CD14-positive monocyte (primary cell): ENCODE data around the gene MYH7. TPM values are rescaled to one million over a fixed set of nuclear protein-coding genes. Genes with fewer than 3 reads are reported as not detected.

ENCODE experiments used
- DNase-seq, 3 donors: peaks; one replicate each; pipeline ENCODE4 v3.0.0-alpha.2; 2011 to 2022
- H2AFZ ChIP-seq: 2 replicates; pipeline ENCODE4 v1.6.0; 2012; ENCODE audit warnings: mild to moderate bottlenecking, low read depth, low read length, inconsistent platforms; ENCODE audit not compliant: insufficient read depth, poor library complexity, severe bottlenecking
- H3K27ac ChIP-seq, 2 donors: 1 replicate in 1 of 2; 2 replicates in 1 of 2; pipeline ENCODE4 v1.5.1; 2012 to 2013; ENCODE audit warnings: low read length in 2 of 2, control low read depth in 1 of 2, inconsistent platforms in 1 of 2, low read depth in 1 of 2, mild to moderate bottlenecking in 1 of 2
- H3K27me3 ChIP-seq, 2 donors: one replicate each; pipeline versions ENCODE4 v1.6.0 to v1.6.1; 2011 to 2013; ENCODE audit warnings: low read length in 2 of 2; ENCODE audit not compliant: control insufficient read depth in 2 of 2, insufficient read depth in 2 of 2
- H3K36me3 ChIP-seq, 2 donors: replicated peaks in 1 of 2; 1 replicate in 1 of 2; 2 replicates in 1 of 2; pipeline versions ENCODE4 v1.5.1 to v1.6.1; 2012 to 2013; ENCODE audit warnings: low read length in 2 of 2, control low read depth in 1 of 2, inconsistent platforms in 1 of 2, mild to moderate bottlenecking in 1 of 2; ENCODE audit not compliant: insufficient read depth in 2 of 2, control insufficient read depth in 1 of 2
- H3K4me1 ChIP-seq, 2 donors: 1 replicate in 1 of 2; 2 replicates in 1 of 2; pipeline versions ENCODE4 v1.5.1 to v1.6.1; 2012 to 2013; ENCODE audit warnings: low read length in 2 of 2, control low read depth in 1 of 2, inconsistent platforms in 1 of 2, mild to moderate bottlenecking in 1 of 2, moderate library complexity in 1 of 2; ENCODE audit not compliant: insufficient read depth in 2 of 2, control insufficient read depth in 1 of 2
- H3K4me2 ChIP-seq: replicated peaks from 2 replicates; pipeline ENCODE3; 2012; ENCODE audit warnings: low read length, moderate library complexity, mild to moderate bottlenecking; ENCODE audit not compliant: poor library complexity, severe bottlenecking; ENCODE audit errors: extremely low read depth
- H3K4me3 ChIP-seq, 3 experiments: fragments of 200-600 bp in 1 of 3; sonication (generic) in 1 of 3; replicated peaks in 1 of 3; 1 replicate in 2 of 3; 2 replicates in 1 of 3; pipeline ENCODE4 v1.5.1; 2011 to 2013; ENCODE audit warnings: low read length in 3 of 3, mild to moderate bottlenecking in 3 of 3, control low read depth in 2 of 3, low read depth in 2 of 3, inconsistent platforms in 1 of 3, moderate library complexity in 1 of 3
- H3K79me2 ChIP-seq: 2 replicates; pipeline ENCODE4 v1.6.0; 2012; ENCODE audit warnings: mild to moderate bottlenecking, control low read depth, inconsistent platforms, low read length, moderate library complexity; ENCODE audit not compliant: insufficient read depth
- H3K9ac ChIP-seq: 2 replicates; pipeline ENCODE4 v1.6.0; 2017; ENCODE audit warnings: low read length, mild to moderate bottlenecking; ENCODE audit not compliant: insufficient read depth, poor library complexity, severe bottlenecking
- H3K9me3 ChIP-seq, 2 donors: replicated peaks in 1 of 2; 1 replicate in 1 of 2; 2 replicates in 1 of 2; pipeline versions ENCODE4 v1.5.1 to v1.6.1; 2012 to 2013; ENCODE audit warnings: low read length in 2 of 2, control low read depth in 1 of 2; ENCODE audit not compliant: control insufficient read depth in 1 of 2, insufficient read depth in 1 of 2
- H4K20me1 ChIP-seq: 2 replicates; pipeline ENCODE4 v1.6.0; 2012; ENCODE audit warnings: mild to moderate bottlenecking, low read length, control low read depth, moderate library complexity; ENCODE audit not compliant: insufficient read depth
- H3K27ac Mint-ChIP-seq, 7 donors: one replicate each; pipeline ENCODE4 v1.8.0; 2020; ENCODE audit warnings: mild to moderate bottlenecking in 7 of 7, mixed read lengths in 7 of 7, moderate library complexity in 6 of 7, inconsistent platforms in 2 of 7
- H3K27me3 Mint-ChIP-seq, 3 donors: one replicate each; pipeline ENCODE4 v1.8.0; 2021 to 2022; ENCODE audit warnings: low read depth in 3 of 3, mild to moderate bottlenecking in 3 of 3, mixed read lengths in 3 of 3, moderate library complexity in 3 of 3, inconsistent platforms in 1 of 3
- H3K36me3 Mint-ChIP-seq, 2 donors: one replicate each; pipeline ENCODE4 v1.8.0; 2020; ENCODE audit warnings: mixed read lengths in 2 of 2, inconsistent platforms in 1 of 2, mild to moderate bottlenecking in 1 of 2
- H3K4me1 Mint-ChIP-seq: one replicate; pipeline ENCODE4 v1.8.0; 2020; ENCODE audit warnings: mild to moderate bottlenecking, mixed read lengths
- H3K4me3 Mint-ChIP-seq, 2 donors: one replicate each; pipeline ENCODE4 v1.8.0; 2020; ENCODE audit warnings: mild to moderate bottlenecking in 2 of 2, mixed read lengths in 2 of 2, moderate library complexity in 1 of 2
- H3K9me3 Mint-ChIP-seq, 7 donors: one replicate each; pipeline ENCODE4 v1.8.0; 2020 to 2022; ENCODE audit warnings: mixed read lengths in 7 of 7, mild to moderate bottlenecking in 6 of 7, moderate library complexity in 6 of 7, inconsistent platforms in 2 of 7
- WGBS: methylation state at CpG from one replicate; pipeline ENCODE4 v1.1.5; 2013; ENCODE audit warnings: missing lambda C conversion rate; ENCODE audit not compliant: insufficient coverage; 5-methylcytosine and 5-hydroxymethylcytosine counted together
- intact Hi-C, 2 donors: fragments of 100-400 bp; cut with micrococcal nuclease; formaldehyde crosslinking; loops; one replicate each; pipeline versions ENCODE4 v1.15.0 to v1.15.1; 2023
- polyA plus RNA-seq, 3 donors: library from polyadenylated mRNA; depleted of rRNA in 1 of 3; unstranded in 2 of 3; stranded (reverse) in 1 of 3; fragments of 300-500 nt in 2 of 3; fragments of >200 nt in 1 of 3; fragmentation: Illumina TruSeq in 2 of 3; gene quantifications; 1 replicate in 2 of 3; 2 replicates in 1 of 3; pipeline ENCODE4 v1.2.3, GENCODE V29; 2012 to 2021
- TF ChIP-seq, protein P1 (sequence below): fragments of 200-600 bp; IDR thresholded peaks from one replicate; pipeline ENCODE4 v1.8.0; 2022; ENCODE audit warnings: antibody characterized with exemption, mild to moderate bottlenecking

Gene MYH7
- polyA plus RNA-seq, 3 donors: not detected

DNA sequence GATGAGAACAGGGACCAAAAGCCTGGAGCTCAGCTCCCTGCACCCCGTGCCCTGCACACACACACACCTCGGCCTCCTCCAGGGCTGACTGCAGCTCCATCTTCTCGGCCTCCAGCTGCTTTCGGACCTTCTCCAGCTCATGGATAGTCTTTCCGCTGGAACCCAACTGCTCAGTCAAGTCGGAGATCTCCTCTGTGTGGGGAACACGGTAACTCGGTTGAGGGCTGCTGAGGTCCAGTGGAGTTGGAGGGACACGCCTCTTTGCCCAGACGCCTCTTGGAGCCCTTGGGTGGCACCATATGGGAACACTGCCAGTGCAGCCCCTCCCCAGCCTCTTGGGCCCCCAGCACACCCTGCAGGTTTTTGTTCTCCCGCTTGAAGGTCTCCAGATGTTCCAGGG, 18.7 kb downstream of the MYH7 start:
- no peak for DNase-seq
- no peaks in the 10 kb centered on the region for H3K27me3 ChIP-seq
- Mint-ChIP-seq H3K36me3 (no peaks in the 10 kb centered on the region), H3K9me3 (no peaks in the 10 kb centered on the region), H3K27me3 (peaks cover 6 to 11% (median 9%) of the 10 kb centered on the region in 3 donors), H3K27ac (no peak overlapping the region), H3K4me1 (no peaks in the 10 kb centered on the region), H3K4me3 (no peak overlapping the region)
- no peak overlapping the region for H3K9ac ChIP-seq
- no peaks in the 10 kb centered on the region for H3K4me1 ChIP-seq
- no peak overlapping the region for H2AFZ ChIP-seq
- H3K36me3 ChIP-seq: no peaks in the 10 kb centered on the region
- intact Hi-C loops: no loop called here
- H3K9me3 ChIP-seq: no peaks in the 10 kb centered on the region
- 87% methylated on average over 8 of the region's 11 CpGs for WGBS
- H3K79me2 ChIP-seq: no peaks in the 10 kb centered on the region
- H4K20me1 ChIP-seq: no peaks in the 10 kb centered on the region
- no peak overlapping the region for H3K27ac ChIP-seq
- TF ChIP-seq, protein P1, sequence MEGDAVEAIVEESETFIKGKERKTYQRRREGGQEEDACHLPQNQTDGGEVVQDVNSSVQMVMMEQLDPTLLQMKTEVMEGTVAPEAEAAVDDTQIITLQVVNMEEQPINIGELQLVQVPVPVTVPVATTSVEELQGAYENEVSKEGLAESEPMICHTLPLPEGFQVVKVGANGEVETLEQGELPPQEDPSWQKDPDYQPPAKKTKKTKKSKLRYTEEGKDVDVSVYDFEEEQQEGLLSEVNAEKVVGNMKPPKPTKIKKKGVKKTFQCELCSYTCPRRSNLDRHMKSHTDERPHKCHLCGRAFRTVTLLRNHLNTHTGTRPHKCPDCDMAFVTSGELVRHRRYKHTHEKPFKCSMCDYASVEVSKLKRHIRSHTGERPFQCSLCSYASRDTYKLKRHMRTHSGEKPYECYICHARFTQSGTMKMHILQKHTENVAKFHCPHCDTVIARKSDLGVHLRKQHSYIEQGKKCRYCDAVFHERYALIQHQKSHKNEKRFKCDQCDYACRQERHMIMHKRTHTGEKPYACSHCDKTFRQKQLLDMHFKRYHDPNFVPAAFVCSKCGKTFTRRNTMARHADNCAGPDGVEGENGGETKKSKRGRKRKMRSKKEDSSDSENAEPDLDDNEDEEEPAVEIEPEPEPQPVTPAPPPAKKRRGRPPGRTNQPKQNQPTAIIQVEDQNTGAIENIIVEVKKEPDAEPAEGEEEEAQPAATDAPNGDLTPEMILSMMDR: no peak
- H3K4me3 ChIP-seq: no peak overlapping the region
- H3K4me2 ChIP-seq: no peak overlapping the region

DNA sequence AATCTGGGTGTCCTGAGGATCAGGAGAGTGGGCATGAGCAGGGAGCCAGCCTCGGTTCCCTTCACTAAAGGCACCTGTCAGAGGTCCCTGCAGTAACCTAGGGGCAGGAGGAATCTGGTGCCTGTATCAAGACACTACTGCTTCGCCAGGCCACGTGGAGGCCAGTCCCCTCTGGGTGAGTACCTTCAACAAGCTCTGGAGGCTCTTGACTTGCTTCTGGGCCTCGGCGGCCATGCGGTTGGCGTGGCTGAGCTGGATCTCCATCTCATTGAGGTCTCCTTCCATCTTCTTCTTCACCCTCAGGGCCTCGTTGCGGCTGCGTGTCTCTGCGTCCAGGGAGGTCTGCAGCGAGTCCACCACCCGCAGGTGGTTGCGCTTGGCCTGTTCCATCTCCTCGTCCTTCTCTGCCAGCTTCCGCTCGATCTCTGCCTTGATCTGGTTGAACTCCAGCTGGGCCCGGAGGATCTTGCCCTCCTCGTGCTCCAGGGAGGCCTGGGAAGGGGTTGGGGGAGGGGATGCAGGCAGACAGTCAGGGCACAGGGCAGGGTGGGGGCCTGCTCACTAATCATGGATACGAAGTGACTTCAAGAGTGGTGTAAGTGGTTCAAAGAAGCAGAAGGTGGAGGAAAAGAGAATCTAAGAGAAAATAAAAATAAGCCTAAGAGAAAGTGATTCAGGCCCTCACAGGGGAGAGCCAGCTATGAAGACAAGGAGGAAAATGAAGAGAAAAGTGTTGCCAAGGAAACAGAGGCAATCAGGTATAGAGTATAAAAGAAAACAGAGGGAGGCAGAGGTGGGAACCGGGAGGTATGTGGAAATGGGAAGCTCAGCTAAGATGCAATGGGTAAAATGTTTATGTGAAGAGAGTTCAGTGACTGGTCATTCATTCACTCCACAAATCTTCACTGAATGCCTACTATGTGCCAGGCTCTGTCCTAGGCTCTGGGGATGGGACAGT, 19.4 kb downstream of the MYH7 start:
- Mint-ChIP-seq H3K27me3 (peaks cover 6 to 11% (median 9%) of the 10 kb centered on the region in 3 donors), H3K36me3 (no peaks in the 10 kb centered on the region), H3K27ac (no peak overlapping the region), H3K4me1 (no peaks in the 10 kb centered on the region), H3K9me3 (no peaks in the 10 kb centered on the region), H3K4me3 (no peak overlapping the region)
- Histone ChIP-seq H4K20me1 (no peaks in the 10 kb centered on the region), H3K4me3 (no peak overlapping the region), H3K4me2 (no peak overlapping the region), H3K36me3 (no peaks in the 10 kb centered on the region), H3K9me3 (no peaks in the 10 kb centered on the region), H3K4me1 (no peaks in the 10 kb centered on the region), H2AFZ (no peak overlapping the region), H3K27me3 (no peaks in the 10 kb centered on the region), H3K27ac (no peak overlapping the region), H3K9ac (no peak overlapping the region), H3K79me2 (no peaks in the 10 kb centered on the region)
- no peak for DNase-seq
- intact Hi-C loops: no loop called here
- TF ChIP-seq, protein P1: no peak
- WGBS: 89% methylated on average over 9 of the region's 21 CpGs
